Adipocyte (in vitro differentiated cells): ENCODE measurements around the gene ADAMTS17.

Experiments used
- DNase-seq: peaks from one replicate; pipeline ENCODE4 v3.0.0-alpha.2; 2015; ENCODE audit warnings: low read depth
- H3K27me3 ChIP-seq: replicated peaks from 2 replicates; pipeline ENCODE4 v1.7.0; 2013; ENCODE audit warnings: mild to moderate bottlenecking, low read length, moderate library complexity; ENCODE audit not compliant: control insufficient read depth, insufficient read depth
- H3K36me3 ChIP-seq: 2 replicates; pipeline ENCODE4 v1.7.0; 2013; ENCODE audit warnings: low read length, mild to moderate bottlenecking, moderate library complexity; ENCODE audit not compliant: control insufficient read depth, insufficient read depth, severe bottlenecking
- H3K4me1 ChIP-seq: 2 replicates; pipeline ENCODE4 v1.7.0; 2013; ENCODE audit warnings: mild to moderate bottlenecking, low read length, moderate library complexity; ENCODE audit not compliant: control insufficient read depth, insufficient read depth
- H3K4me3 ChIP-seq: 2 replicates; pipeline ENCODE4 v1.7.0; 2013; ENCODE audit warnings: mild to moderate bottlenecking, low read length, moderate library complexity
- H3K9ac ChIP-seq: 2 replicates; pipeline ENCODE4 v1.7.0; 2013; ENCODE audit warnings: mild to moderate bottlenecking, low read length, moderate library complexity
- H3K9me3 ChIP-seq: 2 replicates; pipeline ENCODE4 v1.7.0; 2013; ENCODE audit warnings: mild to moderate bottlenecking, low read length, moderate library complexity; ENCODE audit not compliant: control insufficient read depth

The ADAMTS17 gene

DNA sequence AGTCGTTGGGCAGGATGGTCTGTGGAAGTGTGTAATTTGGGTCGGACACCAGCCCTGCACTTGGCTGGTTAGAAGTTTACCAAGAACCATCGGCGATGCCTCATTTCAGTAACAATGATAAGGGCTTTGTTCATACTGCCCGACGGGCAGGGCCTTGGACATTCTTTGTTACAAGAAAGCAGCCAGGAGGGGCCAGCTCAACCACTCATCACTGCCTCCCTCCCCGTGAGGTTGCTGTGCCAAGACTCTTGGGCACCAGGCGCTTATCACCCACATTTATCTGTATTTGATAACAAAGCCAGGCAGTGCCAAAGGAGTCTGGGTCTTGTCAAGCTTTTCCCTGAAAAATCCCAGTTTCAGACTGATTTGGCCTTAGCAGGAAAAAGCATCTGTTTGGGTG, 235.0 kb downstream of the ADAMTS17 start:
- no peaks in the 10 kb centered on the region for H3K9me3 ChIP-seq
- H3K4me3 ChIP-seq, result no peak overlapping the region
- DNase-seq, result no peak
- H3K9ac ChIP-seq, result no peak overlapping the region
- H3K36me3 ChIP-seq, result no peaks in the 10 kb centered on the region
- H3K27me3 ChIP-seq, result no peaks in the 10 kb centered on the region
- H3K4me1 ChIP-seq, result peaks cover 8% of the 10 kb centered on the region

DNA sequence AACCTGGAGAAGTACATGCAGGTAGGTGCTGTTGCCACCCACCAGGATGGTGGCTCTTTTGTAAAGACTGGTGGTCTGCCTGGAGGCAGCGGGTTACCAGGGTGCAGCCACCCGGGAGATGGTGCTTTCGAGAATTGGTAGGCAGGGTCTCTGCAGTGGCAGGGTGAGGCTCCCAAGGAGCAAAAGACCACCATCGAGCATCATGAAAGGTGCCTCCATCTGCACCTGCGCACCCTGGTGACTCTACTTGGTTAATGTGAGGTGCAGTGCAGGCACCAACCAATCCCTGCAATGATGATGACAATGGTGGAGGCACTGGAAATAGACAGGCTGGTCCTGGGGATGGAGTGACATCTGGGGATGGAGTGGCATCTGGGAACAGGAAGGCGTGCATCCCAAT, 236.7 kb downstream of the ADAMTS17 start:
- H3K4me1 ChIP-seq, result no peaks in the 10 kb centered on the region
- H3K4me3 ChIP-seq, result no peak overlapping the region
- peaks cover 6% of the 10 kb centered on the region for H3K27me3 ChIP-seq
- no peak for DNase-seq
- no peaks in the 10 kb centered on the region for H3K36me3 ChIP-seq
- H3K9me3 ChIP-seq, result peaks cover under 1% of the 10 kb centered on the region
- H3K9ac ChIP-seq, result no peak overlapping the region

DNA sequence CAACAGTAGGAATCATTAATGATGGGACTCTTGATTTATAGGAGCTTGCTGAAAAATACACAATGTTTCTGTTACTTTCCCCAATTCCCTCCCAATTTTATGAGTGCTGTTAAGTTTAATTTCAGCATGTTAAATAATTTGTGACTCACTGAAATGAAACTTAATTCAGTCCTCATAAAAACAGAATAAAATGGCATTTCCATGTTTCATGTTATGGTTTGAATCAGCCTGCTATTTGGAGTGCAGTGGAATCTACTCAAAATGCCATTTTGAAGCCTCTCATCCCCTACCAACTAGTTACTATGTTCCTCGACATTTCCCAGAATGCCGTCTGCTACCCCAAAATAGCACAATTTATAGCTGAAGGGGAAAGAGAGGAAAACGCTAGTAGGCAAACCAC, 237.5 kb downstream of the ADAMTS17 start:
- no peak overlapping the region for H3K4me3 ChIP-seq
- no peaks in the 10 kb centered on the region for H3K36me3 ChIP-seq

DNA sequence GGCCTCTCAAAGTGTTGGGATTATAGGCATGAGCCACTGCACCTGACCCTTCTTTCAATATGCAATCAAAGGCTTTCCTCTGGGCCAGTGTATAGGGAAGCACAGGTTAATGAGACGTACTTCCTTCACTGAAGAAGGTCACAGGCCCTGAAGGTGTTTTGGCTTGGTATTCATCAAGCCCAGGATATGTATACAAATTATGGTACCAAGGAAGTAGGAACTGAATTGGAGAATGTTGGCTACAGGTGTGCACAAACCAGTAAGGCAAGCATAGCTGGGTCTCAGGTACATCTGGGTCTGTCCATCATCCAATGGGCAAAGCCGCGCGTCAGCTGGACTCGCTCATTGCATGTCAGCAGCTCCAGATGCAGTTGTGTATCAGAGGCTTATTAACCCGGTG, 237.9 kb downstream of the ADAMTS17 start:
- Histone ChIP-seq H3K27me3 (peaks cover 17% of the 10 kb centered on the region), H3K36me3 (no peaks in the 10 kb centered on the region), H3K4me1 (no peaks in the 10 kb centered on the region), H3K4me3 (no peak overlapping the region), H3K9ac (no peak overlapping the region), H3K9me3 (peaks cover 4% of the 10 kb centered on the region)
- DNase-seq, result no peak

More for the DNA sequence above, 237.5 kb downstream of the ADAMTS17 start:
- H3K9me3 ChIP-seq, result peaks cover 4% of the 10 kb centered on the region
- DNase-seq, result no peak
- no peak overlapping the region for H3K9ac ChIP-seq
- H3K4me1 ChIP-seq, result no peaks in the 10 kb centered on the region
- H3K27me3 ChIP-seq, result peaks cover 14% of the 10 kb centered on the region

DNA sequence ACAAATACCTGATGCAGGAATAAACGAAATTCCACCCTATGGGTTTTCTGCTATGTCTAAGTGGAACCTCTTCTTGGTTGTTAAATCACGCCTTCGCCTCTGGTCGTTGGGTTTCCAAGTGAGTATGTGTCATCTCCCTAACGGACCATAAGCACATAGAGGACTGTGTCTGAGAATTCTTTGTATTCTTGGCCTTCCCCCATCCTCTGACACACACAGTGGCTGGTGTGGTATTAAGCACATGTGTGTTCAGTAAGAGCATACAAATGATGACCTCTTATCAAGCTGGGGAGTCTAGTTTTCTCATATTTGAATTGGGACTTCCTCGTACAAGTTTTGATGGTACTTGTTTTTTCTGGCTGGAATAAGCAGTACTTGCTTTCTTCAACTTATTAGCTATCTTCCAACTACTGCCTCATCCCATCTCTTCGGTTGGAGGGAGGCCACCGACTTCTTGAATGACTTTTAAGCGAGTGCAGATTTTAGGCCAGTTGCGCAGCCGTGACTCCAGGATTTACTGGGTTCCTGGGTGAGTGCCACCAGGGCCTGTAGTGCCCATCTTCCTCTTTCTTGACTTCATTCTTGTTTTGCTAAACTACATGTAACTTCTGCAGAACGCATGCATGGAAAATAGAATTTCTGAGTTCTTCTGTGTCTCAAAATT, 240.2 kb downstream of the ADAMTS17 start:
- peaks cover 19% of the 10 kb centered on the region for H3K27me3 ChIP-seq
- H3K9me3 ChIP-seq, result peaks cover 4% of the 10 kb centered on the region
- no peaks in the 10 kb centered on the region for H3K4me1 ChIP-seq
- DNase-seq, result no peak
- no peaks in the 10 kb centered on the region for H3K36me3 ChIP-seq
- H3K4me3 ChIP-seq, result no peak overlapping the region
- no peak overlapping the region for H3K9ac ChIP-seq

DNA sequence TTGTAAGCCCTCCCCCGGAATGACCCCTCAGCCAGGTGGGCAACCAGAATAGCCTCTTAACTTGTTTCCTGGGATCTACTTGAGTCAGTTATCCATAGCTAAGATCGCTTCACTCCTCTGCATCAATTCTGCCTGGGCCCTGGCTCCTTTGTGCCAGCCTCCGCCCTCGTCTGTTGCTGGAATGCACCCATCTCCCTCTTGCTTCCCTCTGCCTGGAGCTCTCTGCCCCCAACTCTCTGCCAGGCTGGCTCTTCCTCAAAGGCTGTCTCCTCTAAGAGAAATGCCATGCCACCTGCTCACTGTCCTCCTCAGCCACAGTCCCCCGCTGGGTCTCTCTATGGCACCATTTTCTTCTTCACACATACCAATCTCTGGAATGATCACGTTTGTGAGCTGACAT, 240.8 kb downstream of the ADAMTS17 start:
- Histone ChIP-seq H3K36me3 (no peaks in the 10 kb centered on the region), H3K27me3 (peaks cover 19% of the 10 kb centered on the region), H3K9ac (no peak overlapping the region), H3K4me3 (no peak overlapping the region), H3K9me3 (peaks cover 4% of the 10 kb centered on the region), H3K4me1 (no peaks in the 10 kb centered on the region)
- DNase-seq, result no peak

DNA sequence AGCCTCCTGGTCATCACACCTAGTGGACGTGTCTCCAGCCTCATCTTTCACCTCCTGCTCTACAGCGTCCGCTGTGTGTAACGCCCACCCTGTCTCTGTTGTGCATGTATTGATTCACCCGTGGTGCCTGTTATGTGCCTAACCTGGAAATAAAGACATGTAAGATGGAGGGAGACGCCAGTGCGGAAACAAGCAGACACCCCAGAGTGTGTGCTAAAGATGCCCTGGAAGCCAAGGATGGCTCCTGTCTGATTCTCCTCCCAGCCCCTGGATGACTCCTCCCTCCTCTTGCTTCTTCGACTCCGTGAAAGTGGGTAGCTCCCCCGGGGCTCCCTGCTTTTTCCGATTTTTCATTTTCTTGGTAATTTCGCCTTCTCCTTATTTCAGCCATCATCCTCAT, 241.8 kb downstream of the ADAMTS17 start:
- no peak for DNase-seq
- Histone ChIP-seq H3K4me3 (no peak overlapping the region), H3K9ac (no peak overlapping the region), H3K27me3 (peaks cover 19% of the 10 kb centered on the region), H3K4me1 (no peaks in the 10 kb centered on the region), H3K9me3 (peaks cover 4% of the 10 kb centered on the region), H3K36me3 (no peaks in the 10 kb centered on the region)

DNA sequence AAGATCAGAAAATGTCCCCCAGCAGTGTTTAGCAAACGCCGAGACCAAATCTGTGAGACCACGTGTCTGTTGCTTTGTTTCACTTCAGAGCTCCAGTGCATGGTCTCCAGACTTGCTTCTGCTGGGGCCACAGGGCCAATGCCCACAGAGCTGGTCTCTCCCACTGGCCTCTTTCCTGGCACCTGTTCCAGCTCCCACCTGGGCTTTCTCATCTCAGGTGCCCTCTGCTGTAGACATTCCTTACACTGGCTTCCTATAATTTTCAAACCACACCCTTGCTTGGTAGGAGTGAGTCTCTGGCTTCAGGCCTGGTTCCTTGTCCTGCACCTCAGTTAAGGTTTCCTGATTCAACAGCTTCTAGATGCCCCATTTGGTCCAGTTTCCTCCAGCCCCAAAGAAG, 243.1 kb downstream of the ADAMTS17 start:
- no peak for DNase-seq

DNA sequence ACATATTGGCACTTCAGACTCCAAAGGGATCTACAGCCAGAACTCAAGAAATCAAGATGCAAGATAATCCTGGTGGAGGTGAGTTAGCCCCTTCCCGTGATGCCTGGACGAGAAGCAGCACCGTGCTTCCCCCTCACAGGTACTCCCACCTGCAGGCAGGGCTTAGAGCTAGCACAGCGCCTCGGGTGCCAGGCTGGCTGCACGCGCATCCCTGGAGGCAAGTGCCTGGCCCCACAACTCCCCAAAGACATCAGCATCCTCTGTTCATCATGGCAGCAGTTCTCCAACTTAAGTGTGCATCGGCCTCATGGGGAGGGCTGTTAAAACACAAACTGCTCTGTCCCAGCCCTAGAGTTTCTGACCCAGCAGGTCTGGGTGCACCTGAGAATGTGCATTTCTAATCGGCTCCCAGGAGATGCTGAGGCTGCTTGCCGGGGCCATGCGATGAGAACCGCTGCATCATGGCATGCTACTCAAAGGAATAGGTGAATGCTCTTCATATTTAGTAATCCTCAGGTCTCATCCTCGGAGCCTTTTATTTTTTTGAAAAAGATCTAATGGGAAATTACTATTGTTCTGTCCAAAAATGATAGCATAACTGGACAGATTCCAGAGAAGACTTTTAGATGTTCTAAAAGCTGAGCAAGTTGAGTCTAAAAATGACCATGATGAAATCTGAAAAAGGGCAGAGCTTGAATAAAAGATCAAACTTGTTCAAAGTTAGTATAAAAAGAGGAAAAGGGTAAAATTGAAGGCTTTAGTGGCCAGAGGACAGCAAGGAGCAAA, 244.2 kb downstream of the ADAMTS17 start:
- DNase-seq, result no peak

More for the DNA sequence above, 243.1 kb downstream of the ADAMTS17 start:
- H3K4me3 ChIP-seq, result no peak overlapping the region
- no peak overlapping the region for H3K9ac ChIP-seq
- no peaks in the 10 kb centered on the region for H3K36me3 ChIP-seq
- peaks cover 4% of the 10 kb centered on the region for H3K9me3 ChIP-seq
- peaks cover 19% of the 10 kb centered on the region for H3K27me3 ChIP-seq
- H3K4me1 ChIP-seq, result no peaks in the 10 kb centered on the region

DNA sequence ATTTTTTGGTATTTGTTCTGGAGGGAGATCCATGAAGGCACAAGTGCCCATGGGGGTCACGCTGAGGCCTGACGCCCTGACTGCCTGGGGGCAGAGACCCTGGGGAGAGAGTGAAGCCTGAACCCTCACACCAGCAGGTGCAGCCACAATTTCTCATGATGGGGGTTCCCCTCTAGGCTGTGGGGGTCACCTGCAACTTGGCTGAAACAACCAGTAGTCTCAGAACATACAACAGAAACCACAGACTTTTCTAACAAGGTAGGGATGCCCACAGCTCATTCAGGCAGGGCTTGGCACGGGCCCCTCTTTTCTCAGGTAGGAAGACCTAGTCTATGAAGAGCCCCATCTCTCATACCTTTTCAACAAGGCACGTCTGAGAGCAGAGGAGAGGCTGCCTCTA, 245.1 kb downstream of the ADAMTS17 start:
- no peaks in the 10 kb centered on the region for H3K36me3 ChIP-seq
- no peak overlapping the region for H3K4me3 ChIP-seq
- no peak for DNase-seq
- no peaks in the 10 kb centered on the region for H3K4me1 ChIP-seq
- H3K9me3 ChIP-seq, result peaks cover 4% of the 10 kb centered on the region
- peaks cover 19% of the 10 kb centered on the region for H3K27me3 ChIP-seq
- no peak overlapping the region for H3K9ac ChIP-seq

More for the DNA sequence above, 244.2 kb downstream of the ADAMTS17 start:
- no peak overlapping the region for H3K4me3 ChIP-seq
- H3K36me3 ChIP-seq, result no peaks in the 10 kb centered on the region
- H3K4me1 ChIP-seq, result no peaks in the 10 kb centered on the region
- H3K27me3 ChIP-seq, result peaks cover 19% of the 10 kb centered on the region
- H3K9me3 ChIP-seq, result peaks cover 4% of the 10 kb centered on the region
- no peak overlapping the region for H3K9ac ChIP-seq

DNA sequence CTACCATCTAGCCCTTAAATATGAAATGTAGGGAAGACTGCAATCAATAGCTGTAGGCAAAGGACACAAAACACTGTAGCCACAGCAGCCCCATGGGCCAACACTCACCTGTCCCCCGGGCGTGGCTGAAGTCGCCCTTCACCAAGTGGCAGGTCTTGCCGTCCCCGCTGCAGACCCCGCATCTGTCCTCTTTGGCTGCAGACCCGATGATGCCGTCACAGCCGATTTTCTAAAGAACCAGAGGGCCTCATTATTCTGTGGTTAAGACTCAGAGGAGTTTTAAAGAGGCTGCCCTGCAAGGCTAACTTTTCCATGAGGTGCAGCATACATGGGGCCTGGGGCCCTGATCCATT, 245.6 kb downstream of the ADAMTS17 start:
- H3K9me3 ChIP-seq, result peaks cover 4% of the 10 kb centered on the region
- no peaks in the 10 kb centered on the region for H3K36me3 ChIP-seq
- H3K4me1 ChIP-seq, result no peaks in the 10 kb centered on the region
- DNase-seq, result no peak
- no peak overlapping the region for H3K9ac ChIP-seq
- H3K27me3 ChIP-seq, result peaks cover 17% of the 10 kb centered on the region
- no peak overlapping the region for H3K4me3 ChIP-seq
